IMR-90 (cell line): ENCODE measurements around the gene COX6B2.

ENCODE experiments used
- CEBPB ChIP-seq: IDR thresholded peaks from 2 replicates; pipeline ENCODE4 v1.6.1; 2012; ENCODE audit warnings: low read depth, low read length, improper control_type of control experiment
- CTCF ChIP-seq: conservative IDR thresholded peaks from 2 replicates; pipeline ENCODE4 v1.5.1; 2012; ENCODE audit warnings: mild to moderate bottlenecking, low read depth, low read length, improper control_type of control experiment
- ELK1 ChIP-seq: fragments of 150-350 bp; IDR thresholded peaks from 2 replicates; pipeline ENCODE4 v1.6.1; 2016; ENCODE audit warnings: low read depth, mild to moderate bottlenecking, low read length, moderate library complexity, borderline replicate concordance
- FOS ChIP-seq: fragments of 150-350 bp; IDR thresholded peaks from 2 replicates; pipeline ENCODE4 v1.6.1; 2016; ENCODE audit warnings: low read depth, low read length
- POLR2A ChIP-seq: IDR thresholded peaks from 2 replicates; pipeline ENCODE4 v1.6.1; 2012; ENCODE audit warnings: mild to moderate bottlenecking, low read depth, low read length
- SMC3 ChIP-seq: fragments of 150-350 bp; IDR thresholded peaks from 2 replicates; pipeline ENCODE4 v1.6.1; 2016; ENCODE audit warnings: low read depth, mild to moderate bottlenecking, antibody characterized with exemption, low read length, moderate library complexity

GRCh38 chr19:55384131-55384919 lies 29.8 kb upstream of the COX6B2 start, which contains the start of gene TMEM238:
- TF ChIP-seq CTCF = no peak
- no peak for TF ChIP-seq CEBPB
- no peak for TF ChIP-seq FOS
- no peak for TF ChIP-seq SMC3
- TF ChIP-seq POLR2A = no peak
- no peak for TF ChIP-seq ELK1
